SK-N-SH (cell line): ENCODE results near the gene U2AF1L4. TPM values are rescaled to one million over a fixed set of nuclear protein-coding genes. Genes with fewer than 3 reads are reported as not detected.
A peak's percentile ranks its signal among the peaks of the same experiment; 100 is the strongest.

ENCODE experiments used
- CTCF ChIA-PET: fragments of 300-600, 350-600 bp; formaldehyde crosslinking; extraction: SDS; loops from one replicate; lab custom pipeline; 2021; lab: Yijun Ruan, JAX
- POLR2A ChIA-PET: fragments of 350-600 bp; sonication (Branson Sonifier 250); formaldehyde crosslinking; extraction: SDS; loops from one replicate; lab custom pipeline; 2020; ENCODE audit warnings: antibody characterized with exemption, inconsistent platforms; lab: Yijun Ruan, JAX
- DNase-seq: peaks from one replicate; pipeline ENCODE4 v3.0.0; 2012
- H2AFZ ChIP-seq: fragments of 200-600 bp; sonication (generic); 2 replicates; pipeline ENCODE4 v1.8.1; 2016; ENCODE audit warnings: antibody characterized with exemption, mild to moderate bottlenecking, low read depth
- H3F3A ChIP-seq: fragments of 200-600 bp; sonication (generic); replicated peaks from 2 replicates; pipeline ENCODE3; 2016; ENCODE audit warnings: antibody characterized with exemption, mild to moderate bottlenecking; ENCODE audit not compliant: insufficient read depth
- H3K27ac ChIP-seq, 2 experiments: fragments of 200-500 bp in 1 of 2; fragments of 200-600 bp in 1 of 2; sonication (Bioruptor generic) in 1 of 2; sonication (generic), shearing (Covaris generic) in 1 of 2; 2 replicates each; pipeline versions ENCODE4 v1.5.1 to v1.6.1; 2014 to 2016; ENCODE audit warnings: low read depth in 2 of 2, inconsistent platforms in 1 of 2, low read length in 1 of 2, mild to moderate bottlenecking in 1 of 2, mixed read lengths in 1 of 2
- H3K27me3 ChIP-seq: fragments of 200-600 bp; sonication (generic), shearing (Covaris generic); 2 replicates; pipeline ENCODE4 v1.6.1; 2016; ENCODE audit warnings: mixed run types; ENCODE audit not compliant: insufficient read depth
- H3K36me3 ChIP-seq, 2 experiments: fragments of 200-500 bp in 1 of 2; fragments of 200-600 bp in 1 of 2; sonication (Bioruptor generic) in 1 of 2; sonication (generic) in 1 of 2; replicated peaks in 1 of 2; 2 replicates each; pipeline versions ENCODE3 to v1.5.1; 2014 to 2016; ENCODE audit warnings: low read length in 1 of 2, mild to moderate bottlenecking in 1 of 2; ENCODE audit not compliant: insufficient read depth in 2 of 2, control insufficient read depth in 1 of 2
- H3K4me1 ChIP-seq, 2 experiments: fragments of 200-500 bp in 1 of 2; fragments of 200-600 bp in 1 of 2; sonication (Bioruptor generic) in 1 of 2; sonication (generic), shearing (Covaris generic) in 1 of 2; 2 replicates each; pipeline versions ENCODE4 v1.5.1 to v1.6.1; 2014 to 2016; ENCODE audit warnings: low read depth in 1 of 2, low read length in 1 of 2, mixed run types in 1 of 2; ENCODE audit not compliant: insufficient read depth in 2 of 2, control insufficient read depth in 1 of 2
- H3K4me2 ChIP-seq: fragments of 200-600 bp; sonication (generic), shearing (Covaris generic); 2 replicates; pipeline ENCODE4 v1.6.1; 2017; ENCODE audit warnings: mixed run types
- H3K4me3 ChIP-seq, 2 experiments: fragments of 200-500 bp in 1 of 2; fragments of 200-600 bp in 1 of 2; sonication (Bioruptor generic) in 1 of 2; sonication (generic), shearing (Covaris generic) in 1 of 2; 2 replicates each; pipeline versions ENCODE4 v1.5.1 to v1.8.1; 2014 to 2016; ENCODE audit warnings: low read depth in 2 of 2, inconsistent platforms in 1 of 2, low read length in 1 of 2, mild to moderate bottlenecking in 1 of 2, mixed read lengths in 1 of 2, moderate library complexity in 1 of 2
- H3K79me2 ChIP-seq: fragments of 200-600 bp; sonication (generic); 2 replicates; pipeline ENCODE4 v1.8.1; 2017; ENCODE audit warnings: mild to moderate bottlenecking; ENCODE audit not compliant: insufficient read depth
- H3K9ac ChIP-seq: fragments of 200-600 bp; sonication (generic); 2 replicates; pipeline ENCODE4 v1.6.1; 2017; ENCODE audit warnings: mixed run types
- H3K9me2 ChIP-seq: fragments of 200-600 bp; sonication (generic); 2 replicates; pipeline ENCODE4 v1.6.1; 2017; ENCODE audit warnings: mixed run types
- H3K9me3 ChIP-seq: fragments of 200-600 bp; sonication (generic); 2 replicates; pipeline ENCODE4 v1.6.1; 2017; ENCODE audit warnings: mixed run types, mild to moderate bottlenecking, moderate library complexity
- H4K20me1 ChIP-seq: fragments of 200-600 bp; sonication (generic); 2 replicates; pipeline ENCODE4 v1.6.1; 2017; ENCODE audit warnings: mild to moderate bottlenecking, mixed run types; ENCODE audit not compliant: insufficient read depth
- CTCF ChIP-seq: fragments of 200-600 bp; sonication (generic); IDR thresholded peaks from 2 replicates; pipeline ENCODE4 v1.6.1; 2017; ENCODE audit warnings: antibody characterized with exemption, mild to moderate bottlenecking, moderate library complexity
- EZH2phosphoT487 ChIP-seq: fragments of 200-600 bp; sonication (generic); IDR thresholded peaks from 2 replicates; pipeline ENCODE4 v1.6.1; 2017; ENCODE audit warnings: low read depth, mixed run types, mild to moderate bottlenecking, antibody characterized with exemption, moderate library complexity, borderline replicate concordance
- FOXM1 ChIP-seq: IDR thresholded peaks from 2 replicates; pipeline ENCODE4 v1.4.0; 2012; ENCODE audit warnings: low read depth, mild to moderate bottlenecking
- GABPA ChIP-seq: IDR thresholded peaks from 2 replicates; pipeline ENCODE4 v1.4.0; 2012; ENCODE audit warnings: low read depth, mild to moderate bottlenecking
- GATA2 ChIP-seq: sonication (generic); formaldehyde crosslinking; IDR thresholded peaks from 2 replicates; pipeline ENCODE4 v1.5.0; 2020; ENCODE audit warnings: mild to moderate bottlenecking, missing genetic modification reagents
- MAX ChIP-seq: IDR thresholded peaks from 2 replicates; pipeline ENCODE4 v1.4.0; 2012; ENCODE audit warnings: low read depth
- MEF2A ChIP-seq: IDR thresholded peaks from 2 replicates; pipeline ENCODE4 v1.4.0; 2012; ENCODE audit warnings: low read depth, borderline replicate concordance
- REST ChIP-seq: IDR thresholded peaks from 2 replicates; pipeline ENCODE4 v1.6.1; 2012; ENCODE audit warnings: mild to moderate bottlenecking, low read depth, low read length, moderate library complexity
- SMC3 ChIP-seq: IDR thresholded peaks from 2 replicates; pipeline ENCODE4 v1.6.1; 2012; ENCODE audit warnings: low read depth, low read length, improper control_type of control experiment
- TAF1 ChIP-seq: IDR thresholded peaks from 2 replicates; pipeline ENCODE4 v1.6.1; 2012; ENCODE audit warnings: low read depth, mild to moderate bottlenecking, low read length, moderate library complexity, borderline replicate concordance
- TEAD4 ChIP-seq: IDR thresholded peaks from 2 replicates; pipeline ENCODE4 v1.4.0; 2012; ENCODE audit warnings: mild to moderate bottlenecking, borderline replicate concordance; ENCODE audit not compliant: insufficient read depth
- USF1 ChIP-seq: IDR thresholded peaks from 2 replicates; pipeline ENCODE4 v1.4.0; 2012; ENCODE audit warnings: low read depth, borderline replicate concordance
- USF2 ChIP-seq: fragments of 150-350 bp; IDR thresholded peaks from 2 replicates; pipeline ENCODE4 v1.6.1; 2017; ENCODE audit warnings: antibody characterized with exemption, low read length, low read depth, borderline replicate concordance
- WGBS: methylation state at CpG from one replicate; pipeline ENCODE4 v1.1.6; 2017; ENCODE audit warnings: low lambda C conversion rate; 5-methylcytosine and 5-hydroxymethylcytosine counted together
- polyA plus RNA-seq, 3 experiments: library from polyadenylated mRNA; depleted of rRNA; stranded (reverse); fragments of >200 nt; gene quantifications; 2 replicates each; pipeline ENCODE4 v1.2.3, GENCODE V29; 2012

U2AF1L4 gene
- polyA plus RNA-seq, 1 of the 3 experiments (the other 2 are of a cell fraction): 25.9 TPM

- peaks cover 9 to 14% of the 10 kb centered on the region in 2 experiments; a peak in 2 of 4 replicates for H3K4me1 ChIP-seq
- POLR2A ChIA-PET: no interaction called here
- 79% methylated on average over 5 of the region's 5 CpGs for WGBS
Measured at GRCh38 chr19:35750167-35750566, 4.9 kb upstream of the U2AF1L4 start.

More at GRCh38 chr19:35750167-35750566, 4.9 kb upstream of the U2AF1L4 start:
- DNase-seq: no peak
- Histone ChIP-seq H3K27ac (no peak overlapping the region), H3K4me3 (no peak overlapping the region; a peak in 1 of 4 replicates), H3K9ac (no peak overlapping the region), H3K27me3 (no peaks in the 10 kb centered on the region), H3K36me3 (peaks cover 11 to 30% of the 10 kb centered on the region in 2 experiments), H4K20me1 (no peaks in the 10 kb centered on the region), H3K9me3 (no peaks in the 10 kb centered on the region), H3K79me2 (peaks cover 51% of the 10 kb centered on the region), H3K4me2 (peak overlapping the region; percentile 99; the same call in 1 of the 2 replicates), H2AFZ (no peak overlapping the region), H3F3A (peaks cover 10% of the 10 kb centered on the region), H3K9me2 (no peaks in the 10 kb centered on the region)
- CTCF ChIA-PET: no interaction called here
- TF ChIP-seq GABPA: no peak
- no peak for TF ChIP-seq USF2
- no peak for TF ChIP-seq EZH2phosphoT487
- no peak for TF ChIP-seq USF1
- no peak for TF ChIP-seq MAX
- TF ChIP-seq FOXM1: no peak
- no peak for TF ChIP-seq REST
- no peak for TF ChIP-seq SMC3
- TF ChIP-seq GATA2 (CRISPR knock-in tag): no peak
- TF ChIP-seq TAF1: no peak
- TF ChIP-seq TEAD4: no peak
- TF ChIP-seq CTCF: no peak
- no peak for TF ChIP-seq MEF2A
